ENCODE results near the gene EIF4EBP3. TPM values are rescaled to one million over a fixed set of nuclear protein-coding genes. Genes with fewer than 3 reads are reported as not detected.

The EIF4EBP3 gene
- polyA plus RNA-seq, 1 of the 3 experiments (the other 2 are of a cell fraction), result 1.1 TPM

- TF ChIP-seq SMC3 (IDR thresholded peaks at IDR 0.05; ENCODE audit: low read depth, low read length) (no peak), REST (IDR thresholded peaks at IDR 0.05; ENCODE audit: low read depth, low read length) (no peak), JUND (IDR thresholded peaks at IDR 0.05) (no peak), NFIC (IDR thresholded peaks at IDR 0.05; ENCODE audit: borderline replicate concordance) (no peak)
These were observed 10.5 kb downstream of the EIF4EBP3 start (continued) for GRCh38 chr5:140557965-140558364.

- H3K27me3 ChIP-seq (ENCODE audit: insufficient read depth), result no peaks in the 10 kb centered on the region
- no peak for DNase-seq
- no peak overlapping the region for H3K4me2 ChIP-seq
- H3F3A ChIP-seq (replicated peaks; ENCODE audit: insufficient read depth), result peaks cover 9% of the 10 kb centered on the region
- H3K36me3 ChIP-seq (replicated peaks in 1 of 2; ENCODE audit: control insufficient read depth in 1 of 2, insufficient read depth in 2 of 2, low read length in 1 of 2), result peaks cover under 1 to 19% of the 10 kb centered on the region in 2 experiments
- H3K27ac ChIP-seq (ENCODE audit: low read depth in 2 of 2, low read length in 1 of 2), result peak overlapping the region in 1 of 2 experiments; percentile 92; a peak in 1 of 4 replicates
- peaks cover 7 to 27% of the 10 kb centered on the region in 2 experiments; a peak in 3 of 4 replicates for H3K4me1 ChIP-seq (ENCODE audit: control insufficient read depth in 1 of 2, insufficient read depth in 2 of 2, low read depth in 1 of 2, low read length in 1 of 2)
- CTCF ChIA-PET, result no interaction called here
- peaks cover 37% of the 10 kb centered on the region for H3K79me2 ChIP-seq (ENCODE audit: insufficient read depth)
- H3K9ac ChIP-seq, result no peak overlapping the region
- no peak for TF ChIP-seq GATA2 (CRISPR knock-in tag; IDR thresholded peaks at IDR 0.05)
- no peak for TF ChIP-seq YY1 (IDR thresholded peaks at IDR 0.05; ENCODE audit: low read depth)
- TF ChIP-seq ELF1 (IDR thresholded peaks at IDR 0.05), result no peak
- no peak for TF ChIP-seq FOXM1 (IDR thresholded peaks at IDR 0.05; ENCODE audit: low read depth)
- TF ChIP-seq USF2 (IDR thresholded peaks at IDR 0.05; ENCODE audit: borderline replicate concordance, low read depth, low read length), result no peak
- TF ChIP-seq SIN3A (IDR thresholded peaks at IDR 0.05; ENCODE audit: borderline replicate concordance, low read depth, low read length), result no peak
- no peak for TF ChIP-seq MXI1 (IDR thresholded peaks at IDR 0.05; ENCODE audit: low read depth, low read length)
- no peak for TF ChIP-seq NFIC (IDR thresholded peaks at IDR 0.05; ENCODE audit: borderline replicate concordance)
- no peak for TF ChIP-seq GABPA (IDR thresholded peaks at IDR 0.05; ENCODE audit: low read depth)
- TF ChIP-seq IRF3 (IDR thresholded peaks at IDR 0.05; ENCODE audit: low read depth, low read length), result no peak
- no peak for TF ChIP-seq ZBTB33 (IDR thresholded peaks at IDR 0.05; ENCODE audit: borderline replicate concordance, low read depth)
- TF ChIP-seq JUND (IDR thresholded peaks at IDR 0.05), result no peak
- TF ChIP-seq RAD21 (IDR thresholded peaks at IDR 0.05; ENCODE audit: low read length), result no peak
- no peak for TF ChIP-seq MEF2A (IDR thresholded peaks at IDR 0.05; ENCODE audit: borderline replicate concordance, low read depth)
- TF ChIP-seq CTCF (IDR thresholded peaks at IDR 0.05), result no peak
- H3K9me3 ChIP-seq, result no peaks in the 10 kb centered on the region
- no peak overlapping the region for H2AFZ ChIP-seq (ENCODE audit: low read depth)
- POLR2A ChIA-PET, result no interaction called here
- 100% methylated on average over 3 of the region's 9 CpGs for WGBS (ENCODE audit: low lambda C conversion rate)
- H4K20me1 ChIP-seq (ENCODE audit: insufficient read depth), result peaks cover under 1% of the 10 kb centered on the region; the same call in 1 of the 2 replicates
- H3K4me3 ChIP-seq (ENCODE audit: low read depth in 2 of 2, low read length in 1 of 2), result no peak overlapping the region
- no peaks in the 10 kb centered on the region for H3K9me2 ChIP-seq
These were observed 11.1 kb downstream of the EIF4EBP3 start for GRCh38 chr5:140558542-140558941.
